Measurements from ENCODE around the gene IARS1. TPM values are rescaled to one million over a fixed set of nuclear protein-coding genes. Genes with fewer than 3 reads are reported as not detected.

Gene IARS1
- total RNA-seq, 2 experiments from 2014 or later, result 330 to 352 TPM

GRCh38 chr9:92300936-92301335 lies 7.4 kb upstream of the IARS1 start:
- BruUV-seq (replicated peaks), result no TSS peak
- TF ChIP-seq, protein P1, sequence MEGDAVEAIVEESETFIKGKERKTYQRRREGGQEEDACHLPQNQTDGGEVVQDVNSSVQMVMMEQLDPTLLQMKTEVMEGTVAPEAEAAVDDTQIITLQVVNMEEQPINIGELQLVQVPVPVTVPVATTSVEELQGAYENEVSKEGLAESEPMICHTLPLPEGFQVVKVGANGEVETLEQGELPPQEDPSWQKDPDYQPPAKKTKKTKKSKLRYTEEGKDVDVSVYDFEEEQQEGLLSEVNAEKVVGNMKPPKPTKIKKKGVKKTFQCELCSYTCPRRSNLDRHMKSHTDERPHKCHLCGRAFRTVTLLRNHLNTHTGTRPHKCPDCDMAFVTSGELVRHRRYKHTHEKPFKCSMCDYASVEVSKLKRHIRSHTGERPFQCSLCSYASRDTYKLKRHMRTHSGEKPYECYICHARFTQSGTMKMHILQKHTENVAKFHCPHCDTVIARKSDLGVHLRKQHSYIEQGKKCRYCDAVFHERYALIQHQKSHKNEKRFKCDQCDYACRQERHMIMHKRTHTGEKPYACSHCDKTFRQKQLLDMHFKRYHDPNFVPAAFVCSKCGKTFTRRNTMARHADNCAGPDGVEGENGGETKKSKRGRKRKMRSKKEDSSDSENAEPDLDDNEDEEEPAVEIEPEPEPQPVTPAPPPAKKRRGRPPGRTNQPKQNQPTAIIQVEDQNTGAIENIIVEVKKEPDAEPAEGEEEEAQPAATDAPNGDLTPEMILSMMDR (conservative IDR thresholded peaks at IDR 0.05; ENCODE audit: low read length), result no peak
- Histone ChIP-seq H3K79me2 (ENCODE audit: insufficient read depth, low read depth, low read length) (peaks cover 30% of the 10 kb centered on the region; the same call in 1 of the 2 replicates), H3K36me3 (ENCODE audit: insufficient read depth, low read length) (peaks cover 97% of the 10 kb centered on the region), H3K9me3 (ENCODE audit: low read length) (no peaks in the 10 kb centered on the region), H2AFZ (ENCODE audit: low read length) (no peak overlapping the region), H3K4me1 (ENCODE audit: insufficient read depth, low read length, poor library complexity, severe bottlenecking) (peaks cover 41% of the 10 kb centered on the region), H3K4me3 (ENCODE audit: low read depth, low read length, poor library complexity, severe bottlenecking) (no peak overlapping the region), H4K20me1 (ENCODE audit: insufficient read depth, low read length) (no peaks in the 10 kb centered on the region), H3K9me2 (ENCODE audit: insufficient read depth, low read length) (no peaks in the 10 kb centered on the region), H3K27ac (ENCODE audit: low read depth, low read length, poor library complexity, severe bottlenecking) (peak overlapping the region; percentile 81), H3K4me2 (ENCODE audit: low read length) (no peak overlapping the region)
- ChIA-PET CTCF (ENCODE audit: unreplicated experiment) (no interaction called here), POLR2A (interaction anchor here (1.5 to 2.0 kb wide), 2 partner anchors 13 to 21 kb away, joined by 4 to 6 read pairs; no protein-coding TSS in a partner anchor)
- intact Hi-C loops (cut with micrococcal nuclease; ENCODE audit: unreplicated experiment), result no loop called here
- no peak for DNase-seq (ENCODE audit: low spot score)

- CTCF ChIA-PET (ENCODE audit: unreplicated experiment), result no interaction called here
- Histone ChIP-seq H4K20me1 (ENCODE audit: insufficient read depth, low read length) (no peaks in the 10 kb centered on the region), H3K27ac (ENCODE audit: low read depth, low read length, poor library complexity, severe bottlenecking) (peak overlapping the region; percentile 81), H3K4me1 (ENCODE audit: insufficient read depth, low read length, poor library complexity, severe bottlenecking) (peaks cover 59% of the 10 kb centered on the region), H3K9me3 (ENCODE audit: low read length) (no peaks in the 10 kb centered on the region), H3K36me3 (ENCODE audit: insufficient read depth, low read length) (peaks cover 80% of the 10 kb centered on the region), H3K4me2 (ENCODE audit: low read length) (peak overlapping the region; percentile 48), H2AFZ (ENCODE audit: low read length) (no peak overlapping the region), H3K9me2 (ENCODE audit: insufficient read depth, low read length) (no peaks in the 10 kb centered on the region), H3K4me3 (ENCODE audit: low read depth, low read length, poor library complexity, severe bottlenecking) (peak overlapping the region; percentile 28), H3K79me2 (ENCODE audit: insufficient read depth, low read depth, low read length) (peaks cover 44% of the 10 kb centered on the region; the same call in 1 of the 2 replicates)
- TF ChIP-seq, protein P1 (conservative IDR thresholded peaks at IDR 0.05; ENCODE audit: low read length), result no peak
- TF ChIP-seq EZH2phosphoT487 (IDR thresholded peaks at IDR 0.05; ENCODE audit: borderline replicate concordance, low read depth, low read length), result no peak
- DNase-seq (ENCODE audit: low spot score), result peak; percentile 84
- BruUV-seq (replicated peaks), result no TSS peak
- POLR2A ChIA-PET, result interaction anchor here (0.6 to 1.3 kb wide), 3 partner anchors 10 to 148 kb away, joined by 3 to 5 read pairs (median 4); no protein-coding TSS in a partner anchor
- intact Hi-C loops (cut with micrococcal nuclease; ENCODE audit: unreplicated experiment), result no loop called here
Observed at GRCh38 chr9:92299116-92299515, 5.6 kb upstream of the IARS1 start.

DNA sequence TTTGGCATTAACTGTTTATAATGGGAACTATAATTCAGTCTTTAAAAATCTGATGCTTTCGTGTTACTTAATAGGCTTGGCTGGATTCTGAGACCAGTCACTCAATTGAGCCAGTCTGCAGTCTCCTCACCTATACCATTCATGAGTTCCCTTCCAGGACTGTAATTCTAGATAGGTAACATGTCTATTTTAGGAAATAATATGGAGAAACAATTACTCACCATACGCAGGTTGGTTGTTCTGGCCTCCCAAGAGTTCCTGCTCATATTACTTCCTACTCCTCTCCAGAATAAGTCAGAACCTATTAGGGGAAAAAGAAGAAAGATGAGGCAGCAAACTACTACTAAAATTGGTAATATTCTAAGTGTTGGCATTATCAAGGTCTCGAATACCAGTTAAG lies 4.5 kb upstream of the IARS1 start:
- no peaks in the 10 kb centered on the region for H3K9me3 ChIP-seq (ENCODE audit: low read length)
- no peak overlapping the region for H3K4me3 ChIP-seq (ENCODE audit: low read depth, low read length, poor library complexity, severe bottlenecking)
- no peak overlapping the region for H2AFZ ChIP-seq (ENCODE audit: low read length)
- H3K9me2 ChIP-seq (ENCODE audit: insufficient read depth, low read length), result no peaks in the 10 kb centered on the region
- no peaks in the 10 kb centered on the region for H4K20me1 ChIP-seq (ENCODE audit: insufficient read depth, low read length)
- H3K27ac ChIP-seq (ENCODE audit: low read depth, low read length, poor library complexity, severe bottlenecking), result peak overlapping the region; percentile 81
- H3K4me2 ChIP-seq (ENCODE audit: low read length), result 0 out of 2 replicates have a peak overlapping the region, but pooled peaks have one; percentile 2
- TF ChIP-seq, protein P1 (conservative IDR thresholded peaks at IDR 0.05; ENCODE audit: low read length), result no peak
- TF ChIP-seq EZH2phosphoT487 (IDR thresholded peaks at IDR 0.05; ENCODE audit: borderline replicate concordance, low read depth, low read length), result no peak
- no TSS peak for BruUV-seq (replicated peaks)
- POLR2A ChIA-PET, result interaction anchor here (0.9 kb wide), 1 partner anchor 35 kb away, joined by 3 read pairs; no protein-coding TSS in a partner anchor
- peaks cover 51% of the 10 kb centered on the region for H3K79me2 ChIP-seq (ENCODE audit: insufficient read depth, low read depth, low read length)
- peaks cover 69% of the 10 kb centered on the region for H3K36me3 ChIP-seq (ENCODE audit: insufficient read depth, low read length)
- peaks cover 59% of the 10 kb centered on the region for H3K4me1 ChIP-seq (ENCODE audit: insufficient read depth, low read length, poor library complexity, severe bottlenecking)
- no peak for DNase-seq (ENCODE audit: low spot score)
- CTCF ChIA-PET (ENCODE audit: unreplicated experiment), result no interaction called here
- intact Hi-C loops (cut with micrococcal nuclease; ENCODE audit: unreplicated experiment), result no loop called here

Measured in OCI-LY7 (cell line).